ENCODE measurements around the gene AQP12A.

- TF ChIP-seq POLR2A (IDR thresholded peaks at IDR 0.05) = no peak
- TF ChIP-seq, protein P1, sequence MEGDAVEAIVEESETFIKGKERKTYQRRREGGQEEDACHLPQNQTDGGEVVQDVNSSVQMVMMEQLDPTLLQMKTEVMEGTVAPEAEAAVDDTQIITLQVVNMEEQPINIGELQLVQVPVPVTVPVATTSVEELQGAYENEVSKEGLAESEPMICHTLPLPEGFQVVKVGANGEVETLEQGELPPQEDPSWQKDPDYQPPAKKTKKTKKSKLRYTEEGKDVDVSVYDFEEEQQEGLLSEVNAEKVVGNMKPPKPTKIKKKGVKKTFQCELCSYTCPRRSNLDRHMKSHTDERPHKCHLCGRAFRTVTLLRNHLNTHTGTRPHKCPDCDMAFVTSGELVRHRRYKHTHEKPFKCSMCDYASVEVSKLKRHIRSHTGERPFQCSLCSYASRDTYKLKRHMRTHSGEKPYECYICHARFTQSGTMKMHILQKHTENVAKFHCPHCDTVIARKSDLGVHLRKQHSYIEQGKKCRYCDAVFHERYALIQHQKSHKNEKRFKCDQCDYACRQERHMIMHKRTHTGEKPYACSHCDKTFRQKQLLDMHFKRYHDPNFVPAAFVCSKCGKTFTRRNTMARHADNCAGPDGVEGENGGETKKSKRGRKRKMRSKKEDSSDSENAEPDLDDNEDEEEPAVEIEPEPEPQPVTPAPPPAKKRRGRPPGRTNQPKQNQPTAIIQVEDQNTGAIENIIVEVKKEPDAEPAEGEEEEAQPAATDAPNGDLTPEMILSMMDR (IDR thresholded peaks at IDR 0.05) = no peak
- TF ChIP-seq POLR2AphosphoS5 (IDR thresholded peaks at IDR 0.05) = no peak
These were observed 20.5 kb downstream of the AQP12A start for GRCh38 chr2:240712121-240712520.

All from stomach (tissue), 4 donors.